Activated naive CD8-positive, alpha-beta T cell (primary cell): ENCODE data around the gene MTRR.

Experiments
- H3K27ac Mint-ChIP-seq: one replicate; pipeline ENCODE4 v1.8.0; 2021; ENCODE audit warnings: mixed read lengths
- H3K27me3 Mint-ChIP-seq: one replicate; pipeline ENCODE4 v1.8.0; 2021; ENCODE audit warnings: mixed read lengths
- H3K36me3 Mint-ChIP-seq: one replicate; pipeline ENCODE4 v1.8.0; 2021; ENCODE audit warnings: mixed read lengths
- H3K4me1 Mint-ChIP-seq: one replicate; pipeline ENCODE4 v1.8.0; 2021; ENCODE audit warnings: low read depth, mixed read lengths
- H3K4me3 Mint-ChIP-seq: one replicate; pipeline ENCODE4 v1.8.0; 2021; ENCODE audit warnings: mild to moderate bottlenecking, mixed read lengths
- H3K9me3 Mint-ChIP-seq: one replicate; pipeline ENCODE4 v1.8.0; 2021; ENCODE audit warnings: low read depth, mixed read lengths

The MTRR gene

GRCh38 chr5:7868773-7869473 is at the start of gene MTRR, which contains the start of gene FASTKD3:
Gene MTRR (plus strand): TSS chr5:7869148. CDS start chr5:7870795, 1,647 bp downstream.
Gene FASTKD3 (minus strand): TSS chr5:7869031. CDS start chr5:7868083, 948 bp downstream.
- Mint-ChIP-seq H3K4me3 (peak within 1 kb of the TSS; percentile 99), H3K27ac (peak within 1 kb of the TSS; percentile 92), H3K4me1 (peaks cover 80% of the 10 kb centered on the region), H3K9me3 (no peaks in the 10 kb centered on the region), H3K27me3 (no peaks in the 10 kb centered on the region), H3K36me3 (peaks cover 13% of the 10 kb centered on the region)

GRCh38 chr5:7822449-7822848 is 46.5 kb upstream of the MTRR start:
- Mint-ChIP-seq H3K4me3 (no peak overlapping the region), H3K4me1 (no peaks in the 10 kb centered on the region), H3K27me3 (peaks cover 17% of the 10 kb centered on the region), H3K9me3 (no peaks in the 10 kb centered on the region), H3K27ac (no peak overlapping the region), H3K36me3 (no peaks in the 10 kb centered on the region)

GRCh38 chr5:7823594-7823993 is 45.4 kb upstream of the MTRR start:
- H3K27ac Mint-ChIP-seq: no peak overlapping the region
- H3K4me1 Mint-ChIP-seq: no peaks in the 10 kb centered on the region
- no peaks in the 10 kb centered on the region for H3K9me3 Mint-ChIP-seq
- H3K4me3 Mint-ChIP-seq: no peak overlapping the region
- peaks cover 18% of the 10 kb centered on the region for H3K27me3 Mint-ChIP-seq
- no peaks in the 10 kb centered on the region for H3K36me3 Mint-ChIP-seq

GRCh38 chr5:7824995-7825394 is 44.0 kb upstream of the MTRR start:
- Mint-ChIP-seq H3K27ac (no peak overlapping the region), H3K9me3 (no peaks in the 10 kb centered on the region), H3K4me3 (no peak overlapping the region), H3K27me3 (peaks cover 13% of the 10 kb centered on the region), H3K4me1 (no peaks in the 10 kb centered on the region), H3K36me3 (no peaks in the 10 kb centered on the region)

DNA sequence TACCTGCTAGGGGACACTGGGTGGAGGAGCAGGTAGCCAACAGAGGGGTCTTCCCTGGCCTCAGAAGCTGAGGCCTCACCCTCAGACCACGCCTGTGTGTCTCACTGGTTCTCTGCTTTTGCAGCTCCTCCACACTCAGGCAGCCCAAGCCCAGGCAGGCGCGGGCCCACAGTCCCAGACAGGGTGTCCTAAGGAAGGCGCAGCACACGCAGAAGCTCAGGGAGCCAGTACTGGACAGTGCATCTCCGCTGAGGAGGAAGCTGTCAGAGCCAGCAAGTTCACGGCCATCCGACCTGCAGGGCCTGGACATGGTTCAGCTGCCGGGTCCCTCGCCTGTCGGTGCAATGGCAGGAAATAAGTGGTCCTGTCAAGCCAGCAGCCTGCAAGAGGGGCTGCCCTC is 43.3 kb upstream of the MTRR start:
- peaks cover 13% of the 10 kb centered on the region for H3K27me3 Mint-ChIP-seq

GRCh38 chr5:7827610-7828009 is 41.3 kb upstream of the MTRR start:
- Mint-ChIP-seq H3K36me3 (no peaks in the 10 kb centered on the region), H3K27ac (no peak overlapping the region), H3K27me3 (peaks cover 5% of the 10 kb centered on the region), H3K4me3 (no peak overlapping the region), H3K4me1 (no peaks in the 10 kb centered on the region), H3K9me3 (no peaks in the 10 kb centered on the region)

More for the DNA sequence above, 43.3 kb upstream of the MTRR start:
- H3K4me3 Mint-ChIP-seq: no peak overlapping the region
- no peaks in the 10 kb centered on the region for H3K9me3 Mint-ChIP-seq
- H3K4me1 Mint-ChIP-seq: no peaks in the 10 kb centered on the region
- H3K27ac Mint-ChIP-seq: no peak overlapping the region
- H3K36me3 Mint-ChIP-seq: no peaks in the 10 kb centered on the region

DNA sequence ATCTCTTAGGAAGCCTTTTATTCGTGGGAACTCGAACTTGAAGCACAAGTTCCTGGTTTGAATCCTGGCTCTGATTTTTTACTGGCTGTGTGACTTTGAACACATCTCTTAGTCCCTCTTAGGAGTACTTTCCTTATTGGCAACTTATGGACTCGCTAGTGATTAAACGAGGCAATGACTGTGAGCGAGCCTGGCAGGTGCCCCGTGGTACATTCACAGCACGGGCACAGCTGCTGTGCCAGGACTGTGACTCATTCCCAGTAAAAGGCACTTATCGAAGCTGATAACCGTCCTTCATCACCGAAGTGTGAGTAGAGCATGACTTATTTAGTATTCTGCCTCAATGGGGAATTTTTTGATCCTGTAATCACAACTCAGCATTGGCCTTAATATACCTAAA is 40.7 kb upstream of the MTRR start:
- Mint-ChIP-seq H3K27ac (no peak overlapping the region), H3K4me1 (no peaks in the 10 kb centered on the region), H3K36me3 (no peaks in the 10 kb centered on the region), H3K9me3 (no peaks in the 10 kb centered on the region), H3K27me3 (peaks cover 5% of the 10 kb centered on the region), H3K4me3 (no peak overlapping the region)

- Mint-ChIP-seq H3K4me1 (no peaks in the 10 kb centered on the region), H3K27ac (no peak overlapping the region), H3K9me3 (no peaks in the 10 kb centered on the region), H3K36me3 (no peaks in the 10 kb centered on the region), H3K4me3 (no peak overlapping the region), H3K27me3 (peaks cover 5% of the 10 kb centered on the region)
Observed at GRCh38 chr5:7834982-7835381, 34.0 kb upstream of the MTRR start.

DNA sequence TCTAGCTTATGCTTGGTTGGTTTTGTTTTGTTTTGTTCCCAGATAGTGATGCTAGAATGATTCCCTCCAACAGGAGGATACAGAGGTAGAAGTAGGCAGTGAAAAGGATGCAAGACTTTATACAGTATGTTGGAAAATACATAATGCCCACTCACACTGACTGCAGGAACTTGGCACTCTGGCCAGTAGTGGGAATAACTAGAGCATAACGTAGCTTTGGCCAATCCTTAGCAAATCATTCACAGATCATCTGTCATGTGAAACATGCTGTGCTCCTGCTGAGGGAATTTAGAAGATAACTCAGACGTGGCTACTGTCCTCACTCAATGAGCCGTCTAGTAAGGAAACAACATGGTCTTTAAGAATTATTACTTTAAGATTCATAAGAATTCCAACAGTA is 31.5 kb upstream of the MTRR start:
- Mint-ChIP-seq H3K36me3 (no peaks in the 10 kb centered on the region), H3K4me1 (no peaks in the 10 kb centered on the region), H3K9me3 (no peaks in the 10 kb centered on the region), H3K27me3 (peaks cover 16% of the 10 kb centered on the region), H3K27ac (no peak overlapping the region), H3K4me3 (no peak overlapping the region)

DNA sequence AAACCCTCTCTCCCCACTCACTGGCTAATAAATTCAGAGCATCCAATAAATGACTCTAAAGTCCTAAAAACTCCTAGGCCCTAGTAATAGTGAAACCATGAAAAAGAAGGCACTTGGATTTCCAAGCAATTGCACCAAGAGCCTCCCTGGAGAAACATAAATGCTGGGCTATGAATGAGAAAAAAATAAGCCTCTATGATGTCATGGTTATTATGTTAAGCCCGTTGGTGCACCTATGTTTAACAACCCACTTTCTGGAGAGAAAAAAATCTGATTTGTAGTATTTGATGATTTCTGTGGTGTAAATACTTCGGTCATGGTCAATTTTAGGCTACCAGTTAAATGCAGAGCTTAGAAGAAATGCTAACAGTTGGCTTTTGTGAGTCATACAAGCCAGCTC is 26.4 kb upstream of the MTRR start:
- Mint-ChIP-seq H3K4me1 (no peaks in the 10 kb centered on the region), H3K4me3 (no peak overlapping the region), H3K27ac (no peak overlapping the region), H3K9me3 (no peaks in the 10 kb centered on the region), H3K27me3 (peaks cover 20% of the 10 kb centered on the region), H3K36me3 (no peaks in the 10 kb centered on the region)

DNA sequence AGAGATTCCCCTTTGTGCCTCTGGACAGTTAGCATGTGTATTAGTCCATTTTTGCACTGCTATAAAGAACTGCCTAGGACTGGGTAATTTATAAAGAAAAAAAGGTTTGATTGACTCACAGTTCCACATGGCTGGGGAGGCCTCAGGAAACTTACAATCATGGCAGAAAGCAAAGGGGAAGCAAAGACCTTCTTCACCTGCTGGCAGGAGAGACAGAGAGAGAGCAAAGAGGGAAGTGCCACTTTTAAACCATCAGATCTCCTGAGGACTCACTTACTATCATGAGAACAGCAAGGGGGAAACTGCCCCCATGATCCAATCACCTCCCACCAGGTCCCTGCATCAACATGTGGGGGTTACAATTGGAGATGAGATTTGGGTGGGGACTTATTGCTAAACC is 24.0 kb upstream of the MTRR start:
- no peaks in the 10 kb centered on the region for H3K9me3 Mint-ChIP-seq
- no peak overlapping the region for H3K27ac Mint-ChIP-seq
- no peaks in the 10 kb centered on the region for H3K36me3 Mint-ChIP-seq
- H3K27me3 Mint-ChIP-seq: peaks cover 27% of the 10 kb centered on the region
- H3K4me3 Mint-ChIP-seq: no peak overlapping the region
- peaks cover 3% of the 10 kb centered on the region for H3K4me1 Mint-ChIP-seq

GRCh38 chr5:7845557-7845956 is 23.4 kb upstream of the MTRR start:
- Mint-ChIP-seq H3K27ac (no peak overlapping the region), H3K27me3 (peaks cover 24% of the 10 kb centered on the region), H3K36me3 (no peaks in the 10 kb centered on the region), H3K9me3 (no peaks in the 10 kb centered on the region), H3K4me1 (peaks cover 5% of the 10 kb centered on the region), H3K4me3 (no peak overlapping the region)

- H3K36me3 Mint-ChIP-seq: no peaks in the 10 kb centered on the region
- H3K27me3 Mint-ChIP-seq: peaks cover 22% of the 10 kb centered on the region
- H3K27ac Mint-ChIP-seq: no peak overlapping the region
- H3K4me1 Mint-ChIP-seq: peaks cover 8% of the 10 kb centered on the region
- no peak overlapping the region for H3K4me3 Mint-ChIP-seq
- no peaks in the 10 kb centered on the region for H3K9me3 Mint-ChIP-seq
Observed at GRCh38 chr5:7846327-7846726, 22.6 kb upstream of the MTRR start.

GRCh38 chr5:7848296-7848695 is 20.7 kb upstream of the MTRR start:
- peaks cover 18% of the 10 kb centered on the region for H3K27me3 Mint-ChIP-seq
- no peak overlapping the region for H3K27ac Mint-ChIP-seq
- H3K4me3 Mint-ChIP-seq: no peak overlapping the region
- no peaks in the 10 kb centered on the region for H3K9me3 Mint-ChIP-seq
- peaks cover 21% of the 10 kb centered on the region for H3K4me1 Mint-ChIP-seq
- no peaks in the 10 kb centered on the region for H3K36me3 Mint-ChIP-seq

DNA sequence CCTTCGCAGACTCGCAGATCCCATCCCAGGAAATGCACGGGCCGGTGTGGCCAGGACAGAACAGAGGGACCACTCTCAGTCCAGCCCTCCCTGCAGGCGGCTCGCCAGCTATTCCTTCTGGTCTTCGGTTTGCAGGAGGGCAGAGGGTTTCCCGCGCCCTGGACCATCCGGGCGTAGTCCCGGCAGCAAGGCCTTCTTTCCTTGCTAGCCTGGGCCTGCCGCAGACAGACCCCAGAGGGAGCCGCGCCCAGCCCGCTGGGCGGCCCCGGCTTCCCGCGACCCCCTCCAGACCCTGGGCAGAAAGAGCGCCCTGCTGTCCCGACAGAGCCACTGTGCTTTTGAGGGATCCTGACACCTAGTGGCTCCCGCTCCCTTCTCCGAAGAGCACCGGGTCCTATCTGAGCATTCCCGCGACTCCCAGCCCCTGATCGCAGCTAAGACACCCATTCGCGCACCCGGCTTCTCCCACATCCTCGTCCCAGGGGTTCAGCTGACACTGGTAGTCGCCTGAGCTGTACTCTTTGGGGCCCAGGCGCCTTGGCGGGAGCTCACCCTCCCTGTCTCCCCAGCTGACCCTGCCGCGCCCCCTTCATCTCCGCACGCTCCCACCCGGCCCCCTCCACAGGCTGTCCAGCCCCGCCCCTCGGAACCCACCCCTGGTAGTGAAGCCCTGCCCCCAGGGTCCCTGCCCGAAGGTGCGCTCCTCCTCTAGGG is 19.1 kb upstream of the MTRR start:
- no peaks in the 10 kb centered on the region for H3K36me3 Mint-ChIP-seq
- H3K27me3 Mint-ChIP-seq: peaks cover 16% of the 10 kb centered on the region
- H3K4me1 Mint-ChIP-seq: peaks cover 21% of the 10 kb centered on the region
- no peak overlapping the region for H3K27ac Mint-ChIP-seq
- no peaks in the 10 kb centered on the region for H3K9me3 Mint-ChIP-seq
- H3K4me3 Mint-ChIP-seq: peak overlapping the region; percentile 80
